H1 (cell line): ENCODE measurements around the gene BEST2. TPM values are rescaled to one million over a fixed set of nuclear protein-coding genes. Genes with fewer than 3 reads are reported as not detected.

Experiments used
- ATF2 ChIP-seq: IDR thresholded peaks from 2 replicates; pipeline ENCODE4 v1.6.1; 2012; ENCODE audit warnings: low read length, inconsistent platforms
- GABPA ChIP-seq: IDR thresholded peaks from 2 replicates; pipeline ENCODE4 v1.6.1; 2011; ENCODE audit warnings: mild to moderate bottlenecking, low read length, moderate library complexity, borderline replicate concordance; ENCODE audit not compliant: insufficient read depth
- JUN ChIP-seq: IDR thresholded peaks from 2 replicates; pipeline ENCODE4 v1.6.1; 2011; ENCODE audit warnings: low read depth, mild to moderate bottlenecking, improper control_type of control experiment, low read length
- POLR2A ChIP-seq, 2 experiments: IDR thresholded peaks; 1 replicate in 1 of 2; 2 replicates in 1 of 2; pipeline ENCODE4 v1.6.1; 2011; ENCODE audit warnings: low read depth in 2 of 2, low read length in 2 of 2, mild to moderate bottlenecking in 2 of 2; ENCODE audit errors: control extremely low read depth in 1 of 2
- RBBP5 ChIP-seq: IDR thresholded peaks from 2 replicates; pipeline ENCODE4 v1.7.1; 2012; ENCODE audit warnings: low read depth, mild to moderate bottlenecking, inconsistent platforms, low read length, moderate library complexity, borderline replicate concordance
- polyA plus RNA-seq, 7 experiments: library from polyadenylated mRNA; depleted of rRNA in 3 of 7; stranded (reverse) in 5 of 7; unstranded in 2 of 7; fragments of >200 nt in 5 of 7; fragments of 200-250 nt in 2 of 7; gene quantifications; 1 replicate in 5 of 7; 2 replicates in 1 of 7; 4 replicates in 1 of 7; pipeline versions ENCODE4 v1.2.1 to v1.2.3, GENCODE V29; 2011 to 2013; ENCODE audit warnings: missing spikeins in 2 of 7, mixed read lengths in 2 of 7
- total RNA-seq: library from RNA; stranded (reverse); fragmentation: NEBNext Ultra II Directional; extraction: Animal tissue kit (Norgen Biotek cat#: 25700); gene quantifications from 2 replicates; pipeline ENCODE4 v1.2.1, GENCODE V29; 2021
- TF ChIP-seq, protein P1 (sequence below): IDR thresholded peaks from 2 replicates; pipeline ENCODE4 v1.6.1; 2012; ENCODE audit warnings: inconsistent platforms

Gene BEST2
- total and polyA plus RNA-seq, 2 of the 8 experiments (the other 6 are each of a cell fraction or from before 2014, with no cell fraction given) = 4.6 to 7.3 TPM

DNA sequence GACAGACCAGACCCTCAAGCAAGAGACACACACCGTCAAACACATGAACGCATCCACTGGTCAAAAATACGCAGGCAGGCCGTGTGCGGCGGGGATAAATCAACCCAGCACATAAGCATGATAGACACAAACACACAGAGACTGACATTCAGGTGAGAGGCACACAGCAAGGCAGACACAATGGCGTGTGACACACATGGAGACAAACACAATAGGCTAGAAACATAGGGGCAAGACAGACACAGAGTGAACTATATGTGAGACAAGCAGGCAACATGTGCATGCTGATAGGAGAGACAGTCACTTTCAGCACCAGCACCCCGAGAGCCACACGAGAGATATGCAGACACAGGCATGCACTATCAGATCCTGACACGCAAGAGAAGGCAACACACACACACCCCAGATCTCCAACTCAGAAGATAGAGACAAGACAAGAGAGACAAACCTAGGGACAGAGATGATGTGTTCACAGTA, 32.8 kb downstream of the BEST2 start (continued):
- no peak for TF ChIP-seq GABPA
- TF ChIP-seq ATF2 = no peak
- no peak for TF ChIP-seq JUN
- TF ChIP-seq RBBP5 = no peak
- TF ChIP-seq, protein P1, sequence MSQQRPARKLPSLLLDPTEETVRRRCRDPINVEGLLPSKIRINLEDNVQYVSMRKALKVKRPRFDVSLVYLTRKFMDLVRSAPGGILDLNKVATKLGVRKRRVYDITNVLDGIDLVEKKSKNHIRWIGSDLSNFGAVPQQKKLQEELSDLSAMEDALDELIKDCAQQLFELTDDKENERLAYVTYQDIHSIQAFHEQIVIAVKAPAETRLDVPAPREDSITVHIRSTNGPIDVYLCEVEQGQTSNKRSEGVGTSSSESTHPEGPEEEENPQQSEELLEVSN = no peak
- no peak for TF ChIP-seq POLR2A (IDR thresholded peaks at IDR 0.05; ENCODE audit: control extremely low read depth in 1 of 2, low read depth in 2 of 2, low read length in 2 of 2)
- TF ChIP-seq, all 59 proteins: peak for 0
